Immature natural killer cell (primary cell): Measurements from ENCODE around the gene ZKSCAN5. TPM values are rescaled to one million over a fixed set of nuclear protein-coding genes. Genes with fewer than 3 reads are reported as not detected.
"Not testable (repeated sequence)": the region's sequence is repeated elsewhere in the genome, so short reads cannot be mapped to it uniquely, and the experiment has no call there.

Source experiments
- DNase-seq, 3 donors: peaks; one replicate each; pipeline ENCODE4 v3.0.0; 2022; ENCODE audit warnings: mixed read lengths in 1 of 3
- H3K27ac Mint-ChIP-seq, 6 donors: one replicate each; pipeline ENCODE4 v1.8.0; 2020; ENCODE audit warnings: mixed read lengths in 6 of 6, mild to moderate bottlenecking in 5 of 6, inconsistent platforms in 4 of 6, moderate library complexity in 3 of 6
- H3K27me3 Mint-ChIP-seq, 3 donors: one replicate each; pipeline ENCODE4 v1.8.0; 2020 to 2021; ENCODE audit warnings: low read depth in 3 of 3, mild to moderate bottlenecking in 3 of 3, mixed read lengths in 3 of 3, moderate library complexity in 3 of 3, inconsistent platforms in 1 of 3
- H3K36me3 Mint-ChIP-seq, 3 donors: one replicate each; pipeline ENCODE4 v1.8.0; 2020; ENCODE audit warnings: mixed read lengths in 3 of 3, inconsistent platforms in 2 of 3, mild to moderate bottlenecking in 2 of 3
- H3K4me1 Mint-ChIP-seq, 2 donors: one replicate each; pipeline ENCODE4 v1.8.0; 2020; ENCODE audit warnings: inconsistent platforms in 2 of 2, mild to moderate bottlenecking in 2 of 2, mixed read lengths in 2 of 2, moderate library complexity in 1 of 2
- H3K4me3 Mint-ChIP-seq, 5 donors: one replicate each; pipeline ENCODE4 v1.8.0; 2020; ENCODE audit warnings: mild to moderate bottlenecking in 5 of 5, mixed read lengths in 5 of 5, inconsistent platforms in 3 of 5, moderate library complexity in 3 of 5
- H3K9me3 Mint-ChIP-seq, 6 donors: one replicate each; pipeline ENCODE4 v1.8.0; 2020; ENCODE audit warnings: mild to moderate bottlenecking in 6 of 6, mixed read lengths in 6 of 6, inconsistent platforms in 4 of 6, moderate library complexity in 3 of 6
- polyA plus RNA-seq, 3 donors: library from polyadenylated mRNA; unstranded; fragments of 300-500 nt; fragmentation: Illumina TruSeq; gene quantifications; one replicate each; pipeline ENCODE4 v1.2.3, GENCODE V29; 2021

Gene ZKSCAN5
- polyA plus RNA-seq, 3 donors from 2014 or later: 3.2 to 9.4 (median 4.6) TPM

- H3K36me3 Mint-ChIP-seq: peaks cover 9 to 12% (median 9%) of the 10 kb centered on the region in 3 donors
- peak overlapping the region; percentile 55 to 96 (median 61) for H3K27ac Mint-ChIP-seq
- H3K4me1 Mint-ChIP-seq: peaks cover 52 to 61% of the 10 kb centered on the region in 2 donors
- peaks cover 12 to 19% (median 12%) of the 10 kb centered on the region in 3 donors for H3K27me3 Mint-ChIP-seq
- H3K4me3 Mint-ChIP-seq: peak overlapping the region; percentile 96 to 100 (median 98)
- not testable (repeated sequence) for DNase-seq, H3K9me3 Mint-ChIP-seq
Measured at GRCh38 chr7:99501236-99501635, 3.2 kb upstream of the ZKSCAN5 start.

- Mint-ChIP-seq H3K36me3 (peaks cover 0 to 3% (median 3%) of the 10 kb centered on the region in 3 donors), H3K4me1 (peaks cover 41 to 45% of the 10 kb centered on the region in 2 donors), H3K27ac (peak overlapping the region; percentile 88 to 100 (median 98)), H3K9me3 (no peaks in the 10 kb centered on the region), H3K27me3 (peaks cover 12 to 14% (median 12%) of the 10 kb centered on the region in 3 donors), H3K4me3 (peak overlapping the region; percentile 87 to 100 (median 97))
- no peak for DNase-seq
Measured at GRCh38 chr7:99504281-99504602, 220 bp upstream of the ZKSCAN5 start.

- no peaks in the 10 kb centered on the region for H3K36me3 Mint-ChIP-seq
- peak overlapping the region; percentile 87 to 100 (median 97) for H3K4me3 Mint-ChIP-seq
- peak overlapping the region; percentile 88 to 100 (median 98) for H3K27ac Mint-ChIP-seq
- DNase-seq: no peak
- peaks cover 32 to 34% of the 10 kb centered on the region in 2 donors for H3K4me1 Mint-ChIP-seq
- no peaks in the 10 kb centered on the region for H3K9me3 Mint-ChIP-seq
- peaks cover 4 to 9% (median 5%) of the 10 kb centered on the region in 3 donors for H3K27me3 Mint-ChIP-seq
Measured at GRCh38 chr7:99505324-99505662, 831 bp downstream of the ZKSCAN5 start.

GRCh38 chr7:99514050-99514449, 9.6 kb downstream of the ZKSCAN5 start:
- no peaks in the 10 kb centered on the region for H3K9me3 Mint-ChIP-seq
- no peak overlapping the region for H3K4me3 Mint-ChIP-seq
- H3K27me3 Mint-ChIP-seq: no peaks in the 10 kb centered on the region
- peaks cover 3 to 19% of the 10 kb centered on the region in 2 donors for H3K4me1 Mint-ChIP-seq
- no peak for DNase-seq
- H3K36me3 Mint-ChIP-seq: peaks cover 13 to 14% (median 14%) of the 10 kb centered on the region in 3 donors
- no peak overlapping the region for H3K27ac Mint-ChIP-seq

GRCh38 chr7:99521399-99521798, 16.9 kb downstream of the ZKSCAN5 start:
- H3K4me3 Mint-ChIP-seq: no peak overlapping the region
- no peak for DNase-seq
- no peaks in the 10 kb centered on the region for H3K27me3 Mint-ChIP-seq
- no peak overlapping the region for H3K27ac Mint-ChIP-seq
- peaks cover 23 to 34% (median 29%) of the 10 kb centered on the region in 3 donors for H3K36me3 Mint-ChIP-seq
- peaks cover 0 to 2% (median 0%) of the 10 kb centered on the region in 6 donors for H3K9me3 Mint-ChIP-seq
- peaks cover 0 to under 1% of the 10 kb centered on the region in 2 donors for H3K4me1 Mint-ChIP-seq

GRCh38 chr7:99525713-99526440, 21.4 kb downstream of the ZKSCAN5 start:
- Mint-ChIP-seq H3K36me3 (peaks cover 38 to 54% (median 51%) of the 10 kb centered on the region in 3 donors), H3K27me3 (no peaks in the 10 kb centered on the region), H3K27ac (peak overlapping the region in 1 of 6 donors; percentile 70), H3K4me3 (no peak overlapping the region), H3K4me1 (no peaks in the 10 kb centered on the region), H3K9me3 (peaks cover 2 to 15% (median 7%) of the 10 kb centered on the region in 6 donors)
- no peak for DNase-seq

GRCh38 chr7:99531354-99531765, 26.9 kb downstream of the ZKSCAN5 start:
- H3K27ac Mint-ChIP-seq: no peak overlapping the region
- H3K9me3 Mint-ChIP-seq: peaks cover 16 to 41% (median 32%) of the 10 kb centered on the region in 6 donors
- no peak overlapping the region for H3K4me3 Mint-ChIP-seq
- H3K27me3 Mint-ChIP-seq: peaks cover 0 to 3% (median 2%) of the 10 kb centered on the region in 3 donors
- no peak for DNase-seq
- no peaks in the 10 kb centered on the region for H3K4me1 Mint-ChIP-seq
- peaks cover 49 to 64% (median 60%) of the 10 kb centered on the region in 3 donors for H3K36me3 Mint-ChIP-seq

GRCh38 chr7:99535667-99536066, 31.2 kb downstream of the ZKSCAN5 start:
- DNase-seq: no peak
- peaks cover 27 to 36% (median 35%) of the 10 kb centered on the region in 3 donors for H3K36me3 Mint-ChIP-seq
- H3K9me3 Mint-ChIP-seq: peaks cover 16 to 40% (median 33%) of the 10 kb centered on the region in 6 donors
- no peak overlapping the region for H3K27ac Mint-ChIP-seq
- H3K4me1 Mint-ChIP-seq: no peaks in the 10 kb centered on the region
- peaks cover 0 to 3% (median 2%) of the 10 kb centered on the region in 3 donors for H3K27me3 Mint-ChIP-seq
- H3K4me3 Mint-ChIP-seq: no peak overlapping the region

- peaks cover 0 to 9% (median 9%) of the 10 kb centered on the region in 3 donors for H3K36me3 Mint-ChIP-seq
- H3K27me3 Mint-ChIP-seq: peaks cover 0 to 2% (median 0%) of the 10 kb centered on the region in 3 donors
- H3K9me3 Mint-ChIP-seq: peaks cover 10 to 24% (median 17%) of the 10 kb centered on the region in 6 donors
- DNase-seq: no peak
- no peak overlapping the region for H3K4me3 Mint-ChIP-seq
- H3K4me1 Mint-ChIP-seq: no peaks in the 10 kb centered on the region
- no peak overlapping the region for H3K27ac Mint-ChIP-seq
Measured at GRCh38 chr7:99539213-99539811, 34.9 kb downstream of the ZKSCAN5 start.

- no peaks in the 10 kb centered on the region for H3K27me3 Mint-ChIP-seq
- H3K4me1 Mint-ChIP-seq: no peaks in the 10 kb centered on the region
- H3K4me3 Mint-ChIP-seq: no peak overlapping the region
- H3K27ac Mint-ChIP-seq: no peak overlapping the region
- no peak for DNase-seq
- H3K36me3 Mint-ChIP-seq: peaks cover 0 to 9% (median 9%) of the 10 kb centered on the region in 3 donors
- peaks cover 7 to 24% (median 17%) of the 10 kb centered on the region in 6 donors for H3K9me3 Mint-ChIP-seq
Measured at GRCh38 chr7:99540542-99540941, 36.1 kb downstream of the ZKSCAN5 start.

- Mint-ChIP-seq H3K4me3 (no peak overlapping the region), H3K4me1 (no peaks in the 10 kb centered on the region), H3K36me3 (peaks cover 0 to 9% (median 9%) of the 10 kb centered on the region in 3 donors), H3K9me3 (peaks cover 7 to 24% (median 17%) of the 10 kb centered on the region in 6 donors), H3K27ac (no peak overlapping the region), H3K27me3 (no peaks in the 10 kb centered on the region)
- no peak for DNase-seq
Measured at GRCh38 chr7:99541212-99541611, 36.8 kb downstream of the ZKSCAN5 start.

- Mint-ChIP-seq H3K4me3 (no peak overlapping the region), H3K27ac (no peak overlapping the region), H3K4me1 (no peaks in the 10 kb centered on the region), H3K27me3 (no peaks in the 10 kb centered on the region), H3K36me3 (peaks cover 0 to 15% (median 5%) of the 10 kb centered on the region in 3 donors), H3K9me3 (peaks cover 7 to 24% (median 16%) of the 10 kb centered on the region in 6 donors)
- no peak for DNase-seq
Measured at GRCh38 chr7:99543081-99543671, 38.7 kb downstream of the ZKSCAN5 start.

- Mint-ChIP-seq H3K27ac (no peak overlapping the region), H3K27me3 (no peaks in the 10 kb centered on the region), H3K4me1 (no peaks in the 10 kb centered on the region), H3K4me3 (no peak overlapping the region), H3K9me3 (peaks cover 7 to 24% (median 14%) of the 10 kb centered on the region in 6 donors), H3K36me3 (peaks cover 0 to 18% (median 5%) of the 10 kb centered on the region in 3 donors)
- DNase-seq: no peak
Measured at GRCh38 chr7:99543916-99544315, 39.5 kb downstream of the ZKSCAN5 start.

GRCh38 chr7:99545308-99545707, 40.8 kb downstream of the ZKSCAN5 start:
- H3K36me3 Mint-ChIP-seq: peaks cover 0 to 18% (median 5%) of the 10 kb centered on the region in 3 donors
- not testable (repeated sequence) for H3K27me3 Mint-ChIP-seq, H3K27ac Mint-ChIP-seq, H3K4me1 Mint-ChIP-seq, H3K4me3 Mint-ChIP-seq, DNase-seq
- peaks cover 7 to 18% (median 13%) of the 10 kb centered on the region in 6 donors for H3K9me3 Mint-ChIP-seq
